Stimulated activated CD8-positive, alpha-beta memory T cell treated with anti-CD3 and anti-CD28 coated beads, Interleukin-2, amount 100 ng/mL, for 1 hour (primary cell): ENCODE measurements around the gene KIRREL3.

Experiments
- DNase-seq, 2 donors: peaks; one replicate each; pipeline ENCODE4 v3.0.0-alpha.2; 2020; ENCODE audit warnings: low read depth in 2 of 2

Gene KIRREL3

GRCh38 chr11:126422446-126422845 is 578.1 kb downstream of the KIRREL3 start:
- DNase-seq = no peak

DNA sequence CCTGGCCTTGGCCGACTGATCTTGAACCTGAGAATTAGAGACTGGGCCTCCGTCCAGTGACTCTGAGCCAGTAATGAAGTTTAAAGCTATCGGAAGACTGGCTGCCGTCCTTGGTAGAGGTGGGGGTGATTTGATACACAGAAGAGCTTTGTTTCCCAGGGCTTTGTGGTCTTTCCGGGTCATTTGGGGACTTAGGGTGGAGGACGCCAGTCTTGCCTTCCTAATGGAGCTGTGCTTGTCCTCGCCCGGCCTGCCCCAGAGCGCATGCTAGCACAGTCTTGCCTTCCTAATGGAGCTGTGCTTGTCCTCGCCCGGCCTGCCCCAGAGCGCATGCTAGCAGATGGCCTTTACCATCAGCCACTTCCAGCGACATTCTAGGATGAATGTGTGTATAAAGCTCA is 579.3 kb downstream of the KIRREL3 start:
- no peak for DNase-seq

DNA sequence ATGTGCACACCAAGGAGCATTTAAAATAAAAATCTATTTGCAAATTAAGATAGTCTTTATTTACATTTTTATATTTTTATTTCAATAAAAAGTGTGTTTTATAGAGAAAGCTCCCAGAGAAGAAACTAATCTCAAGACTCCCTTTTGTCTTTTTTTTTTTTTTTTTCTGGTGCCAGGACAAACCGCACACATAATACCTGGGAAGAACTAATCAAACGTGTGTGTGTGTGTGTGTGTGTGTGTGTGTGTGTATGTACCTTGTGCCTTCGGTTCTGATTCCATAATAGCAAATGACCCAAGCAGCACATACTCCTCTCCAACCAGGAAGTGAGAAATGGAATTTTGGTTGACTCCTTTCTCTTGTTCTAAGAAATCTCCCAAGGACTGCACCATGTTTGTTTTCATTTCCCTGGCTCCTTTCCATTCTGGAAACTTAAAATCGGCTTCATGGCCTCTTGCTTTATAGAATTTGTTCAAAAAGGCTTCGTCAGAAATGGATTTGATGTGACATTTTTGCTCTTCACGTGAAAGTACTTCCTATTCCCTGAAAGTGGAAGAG is 579.8 kb downstream of the KIRREL3 start:
- no peak for DNase-seq

DNA sequence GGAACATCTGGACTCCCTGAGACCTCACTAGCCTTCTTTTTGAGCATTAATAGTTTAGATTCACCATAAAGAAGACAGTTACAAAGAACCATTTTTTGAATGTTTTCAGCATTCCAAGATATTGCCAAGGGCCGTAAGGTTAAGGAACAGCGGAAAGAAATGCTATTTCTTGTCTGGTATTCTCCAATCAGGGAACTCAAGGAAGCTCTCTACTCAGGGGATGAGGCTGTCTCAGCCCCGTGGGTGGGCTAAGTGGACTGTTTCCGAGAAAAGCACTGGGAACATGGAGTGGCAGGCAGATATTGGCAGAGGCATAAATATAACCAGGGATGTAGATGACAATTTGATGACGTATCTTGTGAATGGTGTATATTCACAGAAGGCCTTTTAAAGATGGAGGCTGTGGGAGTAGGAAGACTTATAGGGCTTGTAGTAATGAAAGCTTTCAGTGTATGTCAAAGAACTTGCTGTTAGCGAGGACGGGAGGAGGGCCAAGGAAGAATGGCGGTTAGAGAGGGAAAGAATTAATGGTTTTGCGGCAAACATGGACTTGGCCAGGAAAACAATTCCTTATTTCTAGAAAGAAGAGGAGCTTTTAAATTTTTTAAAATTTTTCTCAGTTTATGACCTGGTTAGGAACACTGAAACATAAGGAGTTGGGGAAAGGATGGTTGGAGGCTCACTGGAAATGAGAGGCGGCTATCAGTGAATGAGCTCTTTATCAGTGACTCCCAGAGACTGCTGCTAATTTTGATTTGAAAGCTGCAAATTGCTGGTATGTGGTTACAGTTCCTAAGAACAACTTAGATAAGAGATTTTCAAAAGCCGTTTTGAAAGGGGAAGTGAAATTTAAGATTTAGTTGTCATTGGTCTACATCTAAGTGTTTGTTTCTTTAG is 580.5 kb downstream of the KIRREL3 start:
- no peak for DNase-seq

GRCh38 chr11:126418887-126419286 is 581.7 kb downstream of the KIRREL3 start:
- no peak for DNase-seq

DNA sequence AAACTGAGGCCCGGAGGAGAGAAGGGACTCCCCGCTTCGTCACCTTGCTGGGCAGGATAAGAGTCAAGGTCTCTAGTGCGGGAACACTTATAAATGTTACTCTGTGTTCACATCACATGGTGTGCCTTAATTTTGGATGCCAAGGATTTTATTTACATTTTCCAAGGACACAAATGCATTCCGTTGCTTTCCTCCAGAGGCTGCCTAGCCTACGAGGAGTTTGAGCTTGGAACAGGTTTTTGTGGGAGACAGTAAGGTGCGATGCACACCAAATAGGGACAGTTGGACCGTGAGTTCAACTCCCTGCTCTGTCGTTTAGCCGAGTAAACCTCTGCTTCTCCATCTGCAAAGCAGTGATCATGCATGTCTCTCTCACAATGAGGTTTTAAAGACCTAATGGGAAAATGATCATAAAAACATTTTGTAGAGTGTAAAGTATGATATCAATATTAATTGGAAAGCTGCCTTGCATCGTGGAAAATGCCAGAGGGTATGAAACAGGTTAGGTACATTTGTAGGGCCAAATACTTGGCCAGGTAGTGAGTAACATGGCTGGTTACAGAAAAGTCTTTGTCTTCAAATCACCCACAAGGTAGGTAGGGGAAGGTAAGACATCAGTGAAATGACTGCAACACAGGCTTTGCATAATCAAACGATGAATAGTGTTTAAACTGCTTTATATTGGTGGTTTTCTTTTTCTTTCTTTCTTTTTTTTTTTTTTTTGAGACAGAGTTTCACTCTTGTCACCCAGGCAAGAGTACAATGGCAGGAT is 583.3 kb downstream of the KIRREL3 start:
- no peak for DNase-seq

DNA sequence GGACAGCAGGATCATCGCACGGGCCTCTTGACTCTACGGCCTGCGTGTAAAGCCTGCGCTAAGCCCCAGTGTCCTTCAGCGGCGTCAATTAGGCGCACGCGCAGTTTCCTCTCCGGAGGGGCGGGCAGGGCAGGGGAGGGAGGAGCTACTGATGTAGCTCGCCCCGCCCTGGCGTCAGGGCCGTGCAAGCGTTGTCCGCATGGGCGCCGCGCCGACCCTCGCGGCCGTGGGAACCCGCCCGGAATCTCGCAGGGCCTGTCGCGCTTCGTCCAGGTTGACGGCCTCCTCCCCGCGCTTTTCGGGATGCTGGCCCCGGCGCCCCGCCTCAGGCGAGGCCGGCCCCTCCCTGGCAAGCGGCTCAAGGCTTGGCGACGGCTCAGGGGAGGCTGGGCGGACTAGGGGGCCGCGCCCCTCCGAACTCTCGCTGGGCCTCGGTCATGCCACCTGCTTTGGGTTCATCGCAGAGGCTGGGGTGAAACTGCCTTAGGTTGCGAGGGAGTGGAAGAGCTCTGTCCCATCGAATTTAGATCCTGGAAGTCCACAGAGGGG is 584.0 kb downstream of the KIRREL3 start:
- DNase-seq = peak; percentile 27 to 45

DNA sequence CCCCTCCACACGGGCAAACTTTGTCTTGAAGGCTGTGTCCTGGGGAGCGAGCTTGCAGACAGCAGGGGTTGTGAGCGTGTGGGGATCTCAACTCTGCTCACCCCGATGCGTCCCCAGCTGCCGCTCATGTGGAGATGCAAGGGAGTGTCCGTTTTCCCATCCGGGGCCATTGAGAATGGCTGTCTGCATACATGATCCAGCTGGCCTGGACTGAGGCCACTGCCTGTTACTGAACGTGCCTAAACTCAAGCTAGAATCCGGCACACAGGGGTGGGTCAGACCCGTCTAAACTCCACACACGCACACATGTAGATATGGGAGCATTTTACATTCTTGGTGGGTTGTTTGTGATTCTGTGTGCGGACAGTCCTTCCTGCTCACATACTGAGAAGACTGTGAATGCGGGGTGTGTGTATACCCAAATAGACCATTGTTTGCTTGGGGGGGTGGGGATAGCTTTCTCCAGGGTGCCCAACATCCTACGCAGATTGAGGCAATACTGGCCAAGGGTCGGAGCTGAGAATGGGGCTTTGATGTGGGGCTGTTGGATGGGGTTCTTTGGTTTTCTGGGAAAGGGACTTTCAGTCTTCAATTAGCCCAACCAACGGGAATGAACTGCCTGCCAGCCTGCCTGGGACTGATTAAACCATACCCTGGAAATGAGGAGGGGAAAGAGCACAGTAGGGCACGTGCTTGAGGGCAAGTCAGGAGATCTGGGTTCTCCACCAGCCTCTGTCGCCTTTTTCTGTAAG is 584.7 kb downstream of the KIRREL3 start:
- no peak for DNase-seq

- DNase-seq = no peak
Observed at GRCh38 chr11:126415128-126415527, 585.4 kb downstream of the KIRREL3 start.

DNA sequence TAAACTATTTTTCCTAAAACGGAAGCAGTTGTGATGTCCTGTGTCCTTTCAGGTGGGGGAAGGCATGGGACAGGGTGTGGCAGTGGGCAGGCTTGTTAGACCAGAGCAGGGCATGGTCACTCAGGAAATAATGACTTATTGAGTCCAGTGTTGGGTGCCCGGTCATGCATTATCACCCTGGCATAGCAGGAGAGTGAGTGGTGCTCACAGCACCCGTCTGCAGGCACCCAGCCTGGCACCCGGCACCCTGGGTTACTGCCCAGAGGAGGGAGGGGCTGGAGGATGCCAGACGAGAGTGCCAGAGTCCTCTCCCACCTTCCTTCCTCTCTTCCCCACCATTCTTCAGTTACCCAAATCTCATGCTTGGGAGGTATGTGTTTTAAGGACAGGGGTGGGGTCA is 586.0 kb downstream of the KIRREL3 start:
- DNase-seq = no peak

GRCh38 chr11:126413843-126414405 is 586.6 kb downstream of the KIRREL3 start:
- no peak for DNase-seq

DNA sequence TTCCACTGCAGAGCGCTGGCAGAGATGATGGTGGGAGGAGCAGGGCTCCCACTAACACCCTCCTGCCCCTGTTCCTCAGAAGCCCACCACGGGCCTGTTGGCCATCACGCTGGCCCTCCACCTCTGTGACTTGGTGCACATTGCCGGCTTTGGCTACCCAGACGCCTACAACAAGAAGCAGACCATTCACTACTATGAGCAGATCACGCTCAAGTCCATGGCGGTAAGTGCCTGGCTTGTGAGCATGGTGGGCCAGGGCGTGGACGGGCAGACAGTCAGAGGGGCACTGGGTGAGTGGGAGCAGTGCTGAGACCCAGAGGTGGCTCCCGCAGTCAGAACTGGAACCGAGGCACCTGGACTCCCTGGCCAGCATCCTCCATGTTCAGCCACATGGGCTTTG is 587.1 kb downstream of the KIRREL3 start:
- no peak for DNase-seq

DNA sequence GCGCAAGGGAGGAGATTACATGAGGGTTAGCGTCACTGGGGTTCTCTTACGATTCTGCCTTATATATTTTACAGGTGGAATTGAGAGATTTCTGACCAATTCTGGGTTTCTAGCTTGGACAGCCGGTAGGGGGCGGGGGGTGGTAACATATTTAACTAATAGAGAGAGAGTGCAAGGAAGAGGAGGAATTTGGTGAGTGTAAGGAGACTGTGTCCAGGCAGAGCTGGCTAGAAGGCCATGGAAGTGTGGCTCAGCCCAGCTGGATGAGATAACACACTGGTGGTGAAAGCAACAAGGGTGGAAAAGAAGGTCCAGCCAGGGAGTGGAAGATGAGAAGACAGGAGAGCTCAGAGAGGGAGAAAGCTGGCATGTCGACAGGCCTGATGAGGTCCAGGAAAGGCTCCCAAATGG is 588.6 kb downstream of the KIRREL3 start:
- DNase-seq = no peak

DNA sequence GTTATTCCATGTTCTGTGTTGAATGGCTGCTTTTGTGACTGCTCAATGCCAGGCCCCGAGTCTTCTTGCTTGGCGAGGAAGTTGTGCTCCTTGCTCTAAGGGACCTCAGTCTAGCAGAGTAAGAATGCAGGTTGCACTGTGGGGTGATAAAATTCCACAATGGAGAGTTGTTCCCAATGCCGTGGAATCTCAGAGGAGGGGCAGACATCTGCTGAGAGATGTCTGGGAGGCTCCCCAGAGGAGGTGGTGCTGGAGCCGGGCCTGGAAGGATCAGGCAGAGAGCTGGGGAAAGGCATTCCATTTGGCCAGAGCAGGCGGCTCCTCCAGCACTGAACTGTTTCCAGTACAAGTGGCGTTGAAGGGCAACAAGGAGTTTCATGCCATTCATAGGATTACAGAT is 589.9 kb downstream of the KIRREL3 start:
- no peak for DNase-seq

- no peak for DNase-seq
Observed at GRCh38 chr11:126409620-126409985, 591.0 kb downstream of the KIRREL3 start.

- no peak for DNase-seq
Observed at GRCh38 chr11:126408901-126409619, 591.5 kb downstream of the KIRREL3 start.

GRCh38 chr11:126408496-126408895 is 592.1 kb downstream of the KIRREL3 start:
- no peak for DNase-seq

DNA sequence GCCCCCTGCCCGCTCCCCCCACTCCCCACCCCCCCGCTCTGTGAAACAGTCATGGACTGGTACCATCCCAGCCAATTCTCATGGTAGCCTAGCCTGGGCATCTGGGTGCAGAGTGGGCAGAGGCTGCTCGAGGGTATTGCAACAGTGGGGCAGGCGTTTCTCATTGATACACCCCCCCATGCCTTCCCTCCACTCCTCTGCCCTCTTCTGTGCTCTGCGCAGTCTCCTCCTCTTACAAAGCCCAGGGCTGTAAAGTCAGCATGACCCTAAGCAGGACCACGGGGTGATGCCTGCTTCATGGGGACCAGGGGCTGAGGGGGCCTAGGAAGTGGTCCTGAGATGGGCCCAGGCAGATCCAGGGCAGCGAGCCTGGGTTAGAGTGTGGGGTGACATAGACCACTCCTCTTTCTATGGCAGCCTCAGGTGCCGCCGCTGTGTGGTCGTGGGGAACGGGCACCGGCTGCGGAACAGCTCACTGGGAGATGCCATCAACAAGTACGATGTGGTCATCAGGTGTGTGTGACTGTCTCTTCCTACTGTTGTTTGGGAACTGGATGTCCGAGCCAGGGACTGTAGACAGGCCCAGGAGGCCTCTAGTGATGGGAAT is 592.8 kb downstream of the KIRREL3 start:
- DNase-seq = no peak

- DNase-seq = no peak
Observed at GRCh38 chr11:126407101-126407521, 593.5 kb downstream of the KIRREL3 start.

GRCh38 chr11:126406368-126406767 is 594.2 kb downstream of the KIRREL3 start:
- no peak for DNase-seq
